H1 (cell line): Measurements from ENCODE around the gene MNX1. TPM values are rescaled to one million over a fixed set of nuclear protein-coding genes. Genes with fewer than 3 reads are reported as not detected.

Experiments used
- CHD7 ChIP-seq: fragments of 300-600 bp; sonication (generic); IDR thresholded peaks from 2 replicates; pipeline ENCODE4 v1.7.1; 2012; ENCODE audit warnings: low read length, moderate library complexity, mild to moderate bottlenecking, inconsistent platforms; ENCODE audit not compliant: insufficient replicate concordance
- polyA plus RNA-seq, 7 experiments: library from polyadenylated mRNA; depleted of rRNA in 3 of 7; stranded (reverse) in 5 of 7; unstranded in 2 of 7; fragments of >200 nt in 5 of 7; fragments of 200-250 nt in 2 of 7; gene quantifications; 1 replicate in 5 of 7; 2 replicates in 1 of 7; 4 replicates in 1 of 7; pipeline versions ENCODE4 v1.2.1 to v1.2.3, GENCODE V29; 2011 to 2013; ENCODE audit warnings: missing spikeins in 2 of 7, mixed read lengths in 2 of 7
- total RNA-seq: library from RNA; stranded (reverse); fragmentation: NEBNext Ultra II Directional; extraction: Animal tissue kit (Norgen Biotek cat#: 25700); gene quantifications from 2 replicates; pipeline ENCODE4 v1.2.1, GENCODE V29; 2021

The MNX1 gene
- total and polyA plus RNA-seq, 2 of the 8 experiments (the other 6 are each of a cell fraction or from before 2014, with no cell fraction given) = 0.39 TPM; not detected in 1

- TF ChIP-seq CHD7 = no peak
- TF ChIP-seq, all 59 proteins: peak for 0
Measured at GRCh38 chr7:157009778-157010587, 480 bp downstream of the MNX1 start (continued).
